Activated CD4-positive, alpha-beta memory T cell treated with anti-CD3 and anti-CD28 coated beads for 36 hours (primary cell): Measurements from ENCODE around the gene EML6. TPM values are rescaled to one million over a fixed set of nuclear protein-coding genes. Genes with fewer than 3 reads are reported as not detected.
A peak's percentile ranks its signal among the peaks of the same experiment; 100 is the strongest.

Experiments used
- CTCF ChIA-PET: fragments of 350-600 bp; sonication (Branson Sonifier 250); formaldehyde crosslinking; loops from one replicate; lab custom pipeline; 2021; ENCODE audit warnings: antibody characterized with exemption, inconsistent platforms; lab: Charles Lee
- POLR2A ChIA-PET: fragments of 350-600 bp; sonication (Branson Sonifier 250); formaldehyde crosslinking; loops from one replicate; lab custom pipeline; 2021; ENCODE audit warnings: antibody characterized with exemption; lab: Charles Lee
- DNase-seq: peaks from one replicate; pipeline ENCODE4 v3.0.0-alpha.2; 2020
- H3K27ac Mint-ChIP-seq: one replicate; pipeline ENCODE4 v1.8.0; 2021; ENCODE audit warnings: mixed read lengths
- H3K27me3 Mint-ChIP-seq: one replicate; pipeline ENCODE4 v1.8.0; 2021; ENCODE audit warnings: mixed read lengths
- H3K36me3 Mint-ChIP-seq: one replicate; pipeline ENCODE4 v1.8.0; 2021; ENCODE audit warnings: mixed read lengths
- H3K4me1 Mint-ChIP-seq: one replicate; pipeline ENCODE4 v1.8.0; 2021; ENCODE audit warnings: low read depth, mixed read lengths
- H3K4me3 Mint-ChIP-seq: one replicate; pipeline ENCODE4 v1.8.0; 2021; ENCODE audit warnings: mild to moderate bottlenecking, mixed read lengths
- H3K9me3 Mint-ChIP-seq: one replicate; pipeline ENCODE4 v1.8.0; 2021; ENCODE audit warnings: mixed read lengths
- intact Hi-C: fragments of 100-400 bp; cut with micrococcal nuclease; formaldehyde crosslinking; loops from one replicate; pipeline ENCODE4 v1.15.1; 2023
- total RNA-seq, 2 experiments: library from RNA; stranded (reverse); gene quantifications; one replicate each; pipeline ENCODE4 v1.2.3, GENCODE V29; 2021

EML6 gene
- total RNA-seq, 2 experiments from 2014 or later: 0.46 to 0.50 TPM

- H3K36me3 Mint-ChIP-seq: no peaks in the 10 kb centered on the region
- POLR2A ChIA-PET: no interaction called here
- intact Hi-C loops: no loop called here
Observed at GRCh38 chr2:54758951-54759350, 35.5 kb downstream of the EML6 start.

GRCh38 chr2:54760310-54760709 is 36.8 kb downstream of the EML6 start:
- no peak overlapping the region for H3K4me3 Mint-ChIP-seq
- no peak for DNase-seq
- H3K4me1 Mint-ChIP-seq: peaks cover 4% of the 10 kb centered on the region
- intact Hi-C loops: no loop called here
- H3K36me3 Mint-ChIP-seq: no peaks in the 10 kb centered on the region
- CTCF ChIA-PET: no interaction called here
- H3K27ac Mint-ChIP-seq: no peak overlapping the region
- POLR2A ChIA-PET: no interaction called here
- H3K9me3 Mint-ChIP-seq: no peaks in the 10 kb centered on the region
- no peaks in the 10 kb centered on the region for H3K27me3 Mint-ChIP-seq

More at GRCh38 chr2:54758951-54759350, 35.5 kb downstream of the EML6 start:
- no peak overlapping the region for H3K4me3 Mint-ChIP-seq
- no peak overlapping the region for H3K27ac Mint-ChIP-seq
- no peaks in the 10 kb centered on the region for H3K9me3 Mint-ChIP-seq
- CTCF ChIA-PET: interaction anchor here (0.6 to 1.7 kb wide), 2 partner anchors 80 to 101 kb away, joined by 3 to 8 read pairs; no protein-coding TSS in a partner anchor
- peaks cover 4% of the 10 kb centered on the region for H3K4me1 Mint-ChIP-seq
- no peaks in the 10 kb centered on the region for H3K27me3 Mint-ChIP-seq
- no peak for DNase-seq

DNA sequence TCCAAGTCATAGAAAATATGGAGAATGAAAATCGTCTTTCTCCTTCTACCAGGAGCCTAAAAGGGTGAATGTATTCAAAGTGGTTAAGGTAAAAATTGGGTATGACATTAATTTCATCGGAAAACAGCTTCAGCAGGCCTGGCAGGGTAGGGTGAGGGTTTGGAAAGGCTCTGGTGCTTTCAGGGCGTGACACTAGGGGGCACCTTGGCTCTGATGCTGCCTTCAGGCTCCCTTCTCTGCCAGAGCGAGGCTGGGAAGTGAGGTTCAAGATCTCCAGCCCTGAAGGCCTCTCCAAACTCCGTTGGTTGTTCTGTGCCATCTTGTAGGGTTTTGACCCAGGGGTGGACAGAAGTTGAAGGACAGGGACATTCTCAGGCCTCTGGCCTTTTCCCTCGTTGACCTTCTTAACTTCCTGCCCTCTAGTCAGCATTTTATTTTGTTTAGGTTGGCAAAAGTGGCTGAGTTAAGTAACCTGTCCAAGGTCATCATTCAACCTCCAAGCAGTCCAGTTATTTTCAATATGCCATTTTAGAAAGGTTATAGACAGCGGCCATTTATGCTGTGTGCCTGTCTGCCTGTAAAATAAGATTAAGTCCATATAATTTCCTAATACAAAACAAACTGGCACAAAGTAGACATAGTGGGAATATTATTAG is 40.3 kb downstream of the EML6 start:
- no peaks in the 10 kb centered on the region for H3K36me3 Mint-ChIP-seq
- CTCF ChIA-PET: interaction anchor here (1.2 to 4.3 kb wide), 3 partner anchors 13 to 404 kb away, joined by 4 to 24 read pairs (median 4); no protein-coding TSS in a partner anchor
- intact Hi-C loops: loop anchor here (1.0 to 2.0 kb wide), 2 partner anchors 75 to 412 kb away; no protein-coding TSS in a partner anchor
- peaks cover 2% of the 10 kb centered on the region for H3K27me3 Mint-ChIP-seq
- no peaks in the 10 kb centered on the region for H3K9me3 Mint-ChIP-seq
- no peak overlapping the region for H3K4me3 Mint-ChIP-seq
- no peak overlapping the region for H3K27ac Mint-ChIP-seq
- DNase-seq: peak; percentile 51
- POLR2A ChIA-PET: no interaction called here
- H3K4me1 Mint-ChIP-seq: peaks cover 8% of the 10 kb centered on the region

DNA sequence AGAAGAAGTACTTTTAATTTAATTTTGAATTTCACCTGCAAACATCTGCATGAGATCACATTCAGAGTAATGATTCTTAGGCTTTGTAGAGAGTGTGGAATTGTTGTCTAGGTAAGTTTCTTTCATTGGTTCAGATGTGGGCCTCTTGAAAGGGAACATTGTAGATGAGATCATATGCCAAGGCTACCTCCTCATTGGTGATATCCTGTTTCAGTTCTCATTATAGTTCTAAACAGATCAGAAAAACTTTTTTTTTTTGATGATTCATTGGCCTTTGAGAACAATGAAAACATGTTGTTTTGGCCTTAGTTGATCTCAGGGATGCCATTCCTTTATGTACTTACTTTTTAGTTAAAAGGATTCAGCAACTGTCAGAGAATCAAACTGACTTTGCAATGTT is 44.5 kb downstream of the EML6 start:
- Mint-ChIP-seq H3K4me1 (peaks cover 8% of the 10 kb centered on the region), H3K36me3 (no peaks in the 10 kb centered on the region), H3K27ac (peak overlapping the region; percentile 53), H3K9me3 (no peaks in the 10 kb centered on the region), H3K4me3 (no peak overlapping the region), H3K27me3 (peaks cover 2% of the 10 kb centered on the region)
- DNase-seq: no peak
- ChIA-PET CTCF (no interaction called here), POLR2A (no interaction called here)
- intact Hi-C loops: loop anchor here (2.0 kb wide), 1 partner anchor 45 kb away; the partner anchor contains the start of gene EML6

GRCh38 chr2:54768772-54769428 is 45.4 kb downstream of the EML6 start:
- intact Hi-C loops: loop anchor here (2.0 kb wide), 1 partner anchor 46 kb away; the partner anchor contains the start of gene EML6
- DNase-seq: no peak
- H3K27ac Mint-ChIP-seq: no peak overlapping the region

DNA sequence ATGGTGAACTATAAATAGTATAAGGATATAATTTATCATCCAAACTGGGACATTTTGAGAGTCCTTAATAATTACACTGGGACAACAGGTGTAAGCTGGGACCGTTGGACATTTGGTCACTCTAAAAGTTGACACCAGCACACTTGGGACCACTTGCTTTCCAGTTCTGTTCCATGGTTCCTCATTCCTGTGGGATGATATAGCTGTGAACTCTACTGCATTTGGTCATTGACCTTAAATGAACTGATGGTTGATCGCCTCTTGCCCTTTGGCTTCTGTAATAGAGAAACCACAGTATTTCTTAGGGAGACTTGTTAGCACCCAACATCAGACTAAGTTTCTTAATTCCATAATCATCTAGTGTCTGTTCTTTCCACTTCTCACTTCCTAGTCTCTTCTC is 46.7 kb downstream of the EML6 start:
- H3K4me3 Mint-ChIP-seq: no peak overlapping the region
- H3K27me3 Mint-ChIP-seq: peaks cover 3% of the 10 kb centered on the region
- intact Hi-C loops: no loop called here
- CTCF ChIA-PET: no interaction called here
- no peak for DNase-seq
- POLR2A ChIA-PET: no interaction called here
- peaks cover 3% of the 10 kb centered on the region for H3K9me3 Mint-ChIP-seq
- no peak overlapping the region for H3K27ac Mint-ChIP-seq
- peaks cover 2% of the 10 kb centered on the region for H3K36me3 Mint-ChIP-seq
- peaks cover 8% of the 10 kb centered on the region for H3K4me1 Mint-ChIP-seq

More at GRCh38 chr2:54768772-54769428, 45.4 kb downstream of the EML6 start:
- no peaks in the 10 kb centered on the region for H3K36me3 Mint-ChIP-seq
- H3K4me1 Mint-ChIP-seq: peaks cover 8% of the 10 kb centered on the region
- ChIA-PET CTCF (no interaction called here), POLR2A (no interaction called here)
- no peak overlapping the region for H3K4me3 Mint-ChIP-seq
- H3K9me3 Mint-ChIP-seq: no peaks in the 10 kb centered on the region
- peaks cover 3% of the 10 kb centered on the region for H3K27me3 Mint-ChIP-seq

GRCh38 chr2:54770676-54771075 is 47.2 kb downstream of the EML6 start:
- no peak overlapping the region for H3K4me3 Mint-ChIP-seq
- CTCF ChIA-PET: interaction anchor here (0.6 kb wide), 1 partner anchor 243 kb away, joined by 3 read pairs; no protein-coding TSS in a partner anchor
- intact Hi-C loops: no loop called here
- H3K4me1 Mint-ChIP-seq: peaks cover 8% of the 10 kb centered on the region
- POLR2A ChIA-PET: no interaction called here
- H3K36me3 Mint-ChIP-seq: peaks cover 3% of the 10 kb centered on the region
- peaks cover 3% of the 10 kb centered on the region for H3K27me3 Mint-ChIP-seq
- H3K9me3 Mint-ChIP-seq: peaks cover 6% of the 10 kb centered on the region
- H3K27ac Mint-ChIP-seq: no peak overlapping the region
- no peak for DNase-seq

- Mint-ChIP-seq H3K4me3 (no peak overlapping the region), H3K9me3 (peaks cover 11% of the 10 kb centered on the region), H3K36me3 (peaks cover 3% of the 10 kb centered on the region), H3K4me1 (peaks cover 8% of the 10 kb centered on the region), H3K27me3 (peaks cover 3% of the 10 kb centered on the region), H3K27ac (no peak overlapping the region)
- DNase-seq: no peak
- ChIA-PET POLR2A (no interaction called here), CTCF (interaction anchor here (0.6 kb wide), 1 partner anchor 243 kb away, joined by 3 read pairs; no protein-coding TSS in a partner anchor)
- intact Hi-C loops: no loop called here
Observed at GRCh38 chr2:54771166-54771885, 47.9 kb downstream of the EML6 start.

DNA sequence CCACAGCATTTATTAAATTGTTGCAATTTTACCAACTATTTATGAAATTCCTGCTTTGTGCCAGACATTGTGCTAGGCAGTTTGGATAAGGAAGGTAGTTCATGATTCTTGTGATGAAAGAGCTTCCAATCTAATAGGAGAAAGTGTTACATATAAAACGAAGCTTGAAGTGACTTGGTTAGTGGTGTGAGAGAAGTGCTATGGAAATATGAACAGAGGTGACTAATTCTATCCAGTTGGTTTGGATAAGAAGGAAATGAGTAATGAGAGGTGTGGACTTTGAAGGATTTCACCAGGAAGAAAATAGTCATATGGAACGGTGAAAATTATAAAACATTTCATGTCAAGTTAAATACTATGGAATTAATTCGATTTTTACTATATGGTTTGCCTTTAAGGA is 48.6 kb downstream of the EML6 start:
- no peak overlapping the region for H3K27ac Mint-ChIP-seq
- no peak overlapping the region for H3K4me3 Mint-ChIP-seq
- H3K36me3 Mint-ChIP-seq: peaks cover 3% of the 10 kb centered on the region
- peaks cover 16% of the 10 kb centered on the region for H3K9me3 Mint-ChIP-seq
- POLR2A ChIA-PET: no interaction called here
- CTCF ChIA-PET: no interaction called here
- no peak for DNase-seq
- H3K4me1 Mint-ChIP-seq: peaks cover 8% of the 10 kb centered on the region
- H3K27me3 Mint-ChIP-seq: peaks cover 3% of the 10 kb centered on the region
- intact Hi-C loops: no loop called here

DNA sequence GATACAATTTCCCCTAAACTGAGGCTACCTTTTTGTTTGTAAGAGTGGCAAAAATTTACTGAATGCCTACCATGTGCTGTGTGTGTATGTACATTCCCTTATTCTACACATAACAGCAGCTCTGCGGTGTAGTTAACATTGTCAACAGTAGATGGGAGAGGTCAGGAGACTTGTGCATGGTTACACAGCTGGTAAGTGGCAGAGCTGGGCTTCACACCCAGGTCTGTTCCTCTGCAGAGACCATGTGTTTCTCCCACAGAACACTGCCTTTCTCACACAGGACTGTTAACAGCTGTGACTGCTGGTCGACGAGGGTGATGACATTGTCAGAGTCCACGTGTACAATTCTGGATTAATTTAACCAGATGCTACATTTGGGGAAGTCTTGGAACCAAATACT is 49.1 kb downstream of the EML6 start:
- ChIA-PET POLR2A (no interaction called here), CTCF (no interaction called here)
- Mint-ChIP-seq H3K36me3 (peaks cover 3% of the 10 kb centered on the region), H3K27me3 (peaks cover 5% of the 10 kb centered on the region), H3K4me1 (peaks cover 7% of the 10 kb centered on the region), H3K27ac (no peak overlapping the region), H3K4me3 (no peak overlapping the region), H3K9me3 (peaks cover 16% of the 10 kb centered on the region)
- intact Hi-C loops: no loop called here
- no peak for DNase-seq

GRCh38 chr2:54773233-54773632 is 49.8 kb downstream of the EML6 start:
- peaks cover 3% of the 10 kb centered on the region for H3K27me3 Mint-ChIP-seq
- intact Hi-C loops: no loop called here
- CTCF ChIA-PET: interaction anchor here (0.7 kb wide), 1 partner anchor 66 kb away, joined by 3 read pairs; no protein-coding TSS in a partner anchor
- H3K36me3 Mint-ChIP-seq: peaks cover 3% of the 10 kb centered on the region
- POLR2A ChIA-PET: no interaction called here
- H3K27ac Mint-ChIP-seq: no peak overlapping the region
- peaks cover 16% of the 10 kb centered on the region for H3K9me3 Mint-ChIP-seq
- no peak overlapping the region for H3K4me3 Mint-ChIP-seq
- H3K4me1 Mint-ChIP-seq: peaks cover under 1% of the 10 kb centered on the region
- no peak for DNase-seq

DNA sequence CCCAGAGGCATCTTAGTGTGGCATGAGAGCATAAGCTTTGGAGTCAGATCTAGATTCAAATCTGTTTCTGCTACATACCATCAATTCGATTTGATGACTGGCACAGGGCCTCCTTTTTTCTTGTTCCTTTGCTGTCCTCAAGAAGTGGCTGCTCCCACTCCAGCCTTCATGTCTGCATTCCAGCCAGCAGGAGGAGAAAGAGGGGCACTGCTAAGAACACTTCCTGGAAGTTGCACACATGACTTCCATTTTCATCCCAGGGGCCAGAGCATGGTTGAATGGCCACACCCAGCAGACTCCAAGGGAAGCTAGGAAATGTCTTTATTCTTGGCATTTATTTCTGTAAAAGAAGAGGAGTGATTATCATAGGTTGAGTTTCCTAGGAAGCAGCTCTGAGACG is 50.4 kb downstream of the EML6 start:
- intact Hi-C loops: no loop called here
- H3K36me3 Mint-ChIP-seq: peaks cover 3% of the 10 kb centered on the region
- POLR2A ChIA-PET: no interaction called here
- peaks cover 16% of the 10 kb centered on the region for H3K9me3 Mint-ChIP-seq
- H3K4me1 Mint-ChIP-seq: no peaks in the 10 kb centered on the region
- DNase-seq: no peak
- CTCF ChIA-PET: interaction anchor here (0.7 kb wide), 1 partner anchor 65 kb away, joined by 3 read pairs; no protein-coding TSS in a partner anchor
- H3K27me3 Mint-ChIP-seq: peaks cover 3% of the 10 kb centered on the region
- H3K27ac Mint-ChIP-seq: no peak overlapping the region
- H3K4me3 Mint-ChIP-seq: no peak overlapping the region
